HG03469 (cell line): Measurements from ENCODE around the gene MSI2.

Experiments used
- ATAC-seq: cut with Tn5 transposase; IDR thresholded peaks from one replicate; pipeline ENCODE4 v1.9.1; 2021; ENCODE audit warnings: mild to moderate bottlenecking, moderate library complexity, moderate number of reproducible peaks; ENCODE audit not compliant: unreplicated experiment

Gene MSI2

GRCh38 chr17:57269052-57269451, 12.7 kb downstream of the MSI2 start:
- ATAC-seq = no peak

DNA sequence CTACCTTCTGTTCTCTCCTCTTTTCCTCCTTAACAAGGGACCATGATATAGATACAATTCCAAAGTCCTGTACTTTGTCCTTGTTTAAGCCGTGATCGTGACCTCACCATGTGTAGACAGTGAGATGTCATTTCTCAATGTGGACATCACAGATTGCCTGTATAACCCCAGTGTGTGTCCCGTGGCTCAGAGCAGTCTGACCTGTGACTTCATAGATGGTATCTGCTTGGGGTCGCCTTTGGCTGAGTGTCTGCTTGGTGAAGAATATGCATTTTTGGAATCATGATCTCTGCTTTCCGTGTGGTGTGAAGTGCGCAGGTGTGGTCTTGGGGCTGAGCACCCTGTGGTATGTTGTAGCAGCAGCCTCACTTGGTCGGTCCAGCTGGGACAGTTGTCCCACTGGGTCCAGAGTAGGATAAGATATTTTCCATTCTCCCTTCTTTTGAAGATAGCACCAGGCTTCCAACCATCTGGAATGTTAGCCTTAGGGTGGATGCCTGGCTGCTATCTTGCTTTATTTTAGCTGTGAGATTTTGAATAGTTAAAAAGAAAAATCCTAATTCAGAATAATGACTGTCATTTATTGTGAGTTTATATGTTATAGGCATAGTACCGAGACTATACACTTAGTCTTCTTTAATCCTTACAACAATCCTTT, 13.4 kb downstream of the MSI2 start:
- ATAC-seq = no peak

- no peak for ATAC-seq
Observed at GRCh38 chr17:57270801-57271245, 14.5 kb downstream of the MSI2 start.

DNA sequence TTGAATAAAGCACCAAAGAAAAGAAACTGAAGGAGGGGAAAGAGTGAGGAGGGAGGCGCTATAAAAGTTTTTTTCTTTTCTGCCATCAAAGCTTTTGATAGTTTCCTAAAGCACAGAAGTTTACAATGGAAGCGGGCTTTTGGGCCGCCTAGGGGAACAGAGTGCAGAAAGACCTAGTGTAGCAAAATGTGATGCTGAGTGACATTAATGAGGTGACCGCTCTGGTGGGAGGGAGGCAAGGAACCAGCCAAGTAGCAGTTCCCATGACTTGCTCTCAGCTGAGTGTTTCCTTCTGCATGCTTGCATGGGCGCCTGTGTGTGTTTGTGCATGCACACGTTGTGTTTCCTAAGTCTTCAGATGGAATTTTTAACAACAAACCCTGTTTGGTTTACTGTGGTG, 15.5 kb downstream of the MSI2 start:
- no peak for ATAC-seq

DNA sequence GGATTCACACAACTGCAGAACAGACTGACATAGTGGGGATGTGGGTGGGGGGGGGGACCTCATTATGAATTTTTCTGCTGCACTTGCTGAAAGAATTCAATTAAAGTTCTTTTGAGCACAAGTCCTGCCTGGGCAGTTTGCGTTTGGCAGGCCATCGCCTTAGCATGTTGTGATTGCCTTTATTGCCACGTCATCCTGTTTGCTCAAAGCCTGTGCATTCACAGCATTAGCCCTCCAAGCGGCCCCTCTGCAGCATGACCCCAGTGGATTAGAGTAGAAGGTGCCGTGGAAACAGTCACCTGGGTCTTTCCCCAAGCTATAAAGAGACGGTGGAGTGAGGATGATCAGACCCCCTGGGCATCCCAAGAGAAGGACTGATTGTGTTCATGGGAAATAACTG, 17.2 kb downstream of the MSI2 start:
- no peak for ATAC-seq

- ATAC-seq = no peak
Observed at GRCh38 chr17:57274162-57274561, 17.8 kb downstream of the MSI2 start.

- ATAC-seq = no peak
Observed at GRCh38 chr17:57275071-57275764, 18.9 kb downstream of the MSI2 start.

DNA sequence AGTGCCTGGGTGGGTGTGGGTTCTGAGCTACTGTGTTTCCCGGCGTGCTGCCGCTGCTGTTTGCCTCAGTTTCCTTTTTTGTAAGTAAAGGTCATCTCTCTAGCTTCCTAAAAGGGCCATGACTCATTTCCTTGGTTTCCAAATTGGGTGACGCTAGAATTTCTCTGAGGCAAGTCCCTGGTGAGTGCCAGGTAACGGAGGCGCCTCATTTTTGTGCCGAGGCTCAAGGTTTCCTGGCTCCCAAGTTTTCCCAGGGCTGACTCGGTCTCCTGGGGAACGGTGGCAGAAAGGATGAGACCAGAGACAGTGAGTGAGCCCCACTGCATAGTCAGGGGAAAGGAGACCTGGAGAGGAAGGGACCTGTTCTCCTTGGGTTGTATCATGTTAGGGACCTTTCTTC, 20.3 kb downstream of the MSI2 start:
- ATAC-seq = no peak

- no peak for ATAC-seq
Observed at GRCh38 chr17:57277923-57278604, 21.7 kb downstream of the MSI2 start.

GRCh38 chr17:57278740-57279387, 22.5 kb downstream of the MSI2 start:
- no peak for ATAC-seq

GRCh38 chr17:57279432-57279831, 23.1 kb downstream of the MSI2 start:
- ATAC-seq = no peak

- ATAC-seq = no peak
Observed at GRCh38 chr17:57281887-57282286, 25.6 kb downstream of the MSI2 start.

GRCh38 chr17:57282296-57282695, 26.0 kb downstream of the MSI2 start:
- no peak for ATAC-seq

GRCh38 chr17:57283203-57283971, 27.1 kb downstream of the MSI2 start:
- no peak for ATAC-seq

GRCh38 chr17:57284583-57284982, 28.3 kb downstream of the MSI2 start:
- ATAC-seq = no peak

DNA sequence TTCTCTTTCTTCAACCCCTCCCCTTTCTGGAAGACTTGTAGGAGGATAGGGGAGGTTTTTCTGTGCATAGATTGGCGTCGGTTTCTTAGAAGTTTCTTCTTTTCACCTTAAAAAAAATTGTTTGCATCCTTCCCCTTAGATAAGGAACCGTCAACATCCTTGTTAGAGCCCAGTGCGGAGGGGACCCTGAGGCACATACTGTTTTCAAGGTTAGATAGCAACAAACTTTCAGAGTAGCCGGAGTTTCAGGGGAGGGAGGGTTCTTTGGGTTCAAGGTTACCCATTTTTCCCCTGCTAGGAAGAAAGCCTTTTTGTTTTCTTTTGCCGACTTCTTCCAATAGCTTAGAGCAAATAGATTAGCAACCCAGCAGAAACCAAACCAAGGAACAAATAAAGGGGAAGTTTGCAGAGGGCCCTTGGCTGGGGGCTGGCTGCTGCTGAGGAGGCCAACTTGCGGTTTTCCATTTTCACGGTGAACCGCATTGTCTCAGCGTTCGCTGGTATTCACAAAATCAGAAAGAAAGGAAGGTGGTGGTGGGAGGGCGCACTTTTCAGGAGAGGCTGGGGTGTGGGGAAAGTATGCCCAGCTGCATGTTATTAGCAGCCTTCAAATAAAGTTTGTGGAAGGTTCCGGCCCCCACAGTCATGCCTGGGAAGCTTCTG, 28.8 kb downstream of the MSI2 start:
- peak; percentile 42 for ATAC-seq

GRCh38 chr17:57285701-57286100, 29.4 kb downstream of the MSI2 start:
- no peak for ATAC-seq

DNA sequence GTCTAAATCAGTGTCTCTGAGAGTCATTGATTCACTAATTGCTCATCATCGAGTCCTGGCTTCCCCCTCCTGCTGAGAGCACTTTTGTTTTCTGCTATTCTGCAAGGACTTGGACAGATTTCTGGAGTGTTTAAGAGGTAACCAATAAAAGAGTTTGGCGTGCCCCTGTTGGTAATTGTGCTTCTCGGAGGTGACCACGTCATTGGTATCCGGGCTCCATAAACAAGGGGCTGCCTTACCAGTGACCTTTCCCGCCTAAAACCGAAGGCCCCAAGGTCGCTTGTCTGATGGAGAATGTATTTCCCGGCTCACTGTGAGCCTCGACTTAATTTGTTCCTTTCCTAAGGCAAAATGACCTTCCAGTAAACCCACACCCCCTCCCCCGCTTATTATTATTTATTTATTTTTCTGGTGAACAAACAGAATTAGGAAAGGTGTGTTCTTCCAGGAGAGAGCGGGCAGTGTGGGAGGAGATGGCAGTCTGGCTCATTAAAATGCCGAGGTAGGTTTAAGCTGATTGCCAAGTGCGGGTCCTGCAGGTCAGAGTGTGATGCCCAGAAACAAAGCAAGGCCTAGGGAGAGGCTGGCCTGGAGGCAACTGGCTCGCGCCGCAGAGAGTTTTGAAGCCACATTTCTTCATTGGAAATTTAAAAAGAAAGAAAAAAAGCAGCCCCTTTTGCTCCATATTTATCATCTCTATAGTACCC, 30.2 kb downstream of the MSI2 start:
- no peak for ATAC-seq

GRCh38 chr17:57288040-57288772, 31.9 kb downstream of the MSI2 start:
- ATAC-seq = no peak
